HG03575 (cell line): ENCODE measurements around the gene FANCD2.
"Not testable (repeated sequence)": the region's sequence is repeated elsewhere in the genome, so short reads cannot be mapped to it uniquely, and the experiment has no call there.

Experiments used
- ATAC-seq: cut with Tn5 transposase; IDR thresholded peaks from one replicate; pipeline ENCODE4 v1.9.1; 2021; ENCODE audit not compliant: unreplicated experiment, insufficient number of reproducible peaks, low FRiP score; ENCODE audit errors: extremely low read depth

The FANCD2 gene

GRCh38 chr3:10088256-10088655 is 62.0 kb downstream of the FANCD2 start:
- no peak for ATAC-seq

- no peak for ATAC-seq
Observed at GRCh38 chr3:10090179-10090578, 63.9 kb downstream of the FANCD2 start.

GRCh38 chr3:10090774-10091173 is 64.5 kb downstream of the FANCD2 start:
- not testable (repeated sequence) for ATAC-seq

- not testable (repeated sequence) for ATAC-seq
Observed at GRCh38 chr3:10091387-10091786, 65.2 kb downstream of the FANCD2 start.

- no peak for ATAC-seq
Observed at GRCh38 chr3:10093678-10094077, 67.4 kb downstream of the FANCD2 start.

GRCh38 chr3:10099041-10099440 is 72.8 kb downstream of the FANCD2 start:
- ATAC-seq: no peak

- no peak for ATAC-seq
Observed at GRCh38 chr3:10106919-10107318, 80.7 kb downstream of the FANCD2 start.

- ATAC-seq: no peak
Observed at GRCh38 chr3:10108091-10108490, 81.9 kb downstream of the FANCD2 start, which contains the start of gene FANCD2OS. TSS of gene FANCD2OS (minus strand) at chr3:10108255. CDS start at chr3:10104774, 3,481 bp downstream.

- ATAC-seq: peak; percentile 66
Observed at GRCh38 chr3:10115326-10116137, 89.3 kb downstream of the FANCD2 start, which contains the start of gene BRK1. TSS of gene BRK1 (plus strand) at chr3:10115675. CDS start at chr3:10115702, 27 bp downstream.

- ATAC-seq: no peak
Observed at GRCh38 chr3:10116138-10116460, 89.9 kb downstream of the FANCD2 start.

GRCh38 chr3:10116928-10117327 is 90.7 kb downstream of the FANCD2 start:
- ATAC-seq: no peak

GRCh38 chr3:10119376-10119775 is 93.1 kb downstream of the FANCD2 start:
- no peak for ATAC-seq

- ATAC-seq: no peak
Observed at GRCh38 chr3:10121064-10121463, 94.8 kb downstream of the FANCD2 start.

- ATAC-seq: no peak
Observed at GRCh38 chr3:10122724-10123123, 96.5 kb downstream of the FANCD2 start.

GRCh38 chr3:10135872-10136271 is 109.6 kb downstream of the FANCD2 start:
- ATAC-seq: not testable (repeated sequence)

- ATAC-seq: no peak
Observed at GRCh38 chr3:10136426-10137005, 110.3 kb downstream of the FANCD2 start.

- ATAC-seq: no peak
Observed at GRCh38 chr3:10137178-10137577, 110.9 kb downstream of the FANCD2 start.

GRCh38 chr3:10140996-10141546 is 114.8 kb downstream of the FANCD2 start:
- no peak for ATAC-seq

GRCh38 chr3:10142707-10143560 is 116.7 kb downstream of the FANCD2 start:
- ATAC-seq: no peak
